T-helper 17 cell (primary cell): Measurements from ENCODE around the gene VSIG10L2. TPM values are rescaled to one million over a fixed set of nuclear protein-coding genes. Genes with fewer than 3 reads are reported as not detected.
"Not testable (repeated sequence)": the region's sequence is repeated elsewhere in the genome, so short reads cannot be mapped to it uniquely, and the experiment has no call there.

Source experiments
- ATAC-seq: fragments of 150-1000 bp; cut with Tn5 transposase; 2 replicates; pipeline ENCODE4 v1.10.0; 2021; ENCODE audit warnings: mild to moderate bottlenecking, moderate library complexity
- DNase-seq, 3 donors: peaks; one replicate each; pipeline versions ENCODE4 v3.0.0 to v3.0.0-alpha.2; 2020 to 2021
- H3K9me3 ChIP-seq: one replicate; pipeline ENCODE4 v1.7.0; 2013; ENCODE audit warnings: low read length, mild to moderate bottlenecking; ENCODE audit not compliant: control insufficient read depth, poor library complexity, severe bottlenecking
- H3K27ac Mint-ChIP-seq: one replicate; pipeline ENCODE4 v1.8.0; 2022; ENCODE audit warnings: mild to moderate bottlenecking, moderate library complexity, mixed read lengths
- H3K27me3 Mint-ChIP-seq: one replicate; pipeline ENCODE4 v1.8.0; 2022; ENCODE audit warnings: mixed read lengths
- H3K36me3 Mint-ChIP-seq: one replicate; pipeline ENCODE4 v1.8.0; 2022; ENCODE audit warnings: low read depth, mixed read lengths
- H3K4me1 Mint-ChIP-seq: one replicate; pipeline ENCODE4 v1.8.0; 2022; ENCODE audit warnings: mild to moderate bottlenecking, mixed read lengths
- H3K4me3 Mint-ChIP-seq: one replicate; pipeline ENCODE4 v1.8.0; 2022; ENCODE audit warnings: mild to moderate bottlenecking, moderate library complexity, mixed read lengths
- total RNA-seq, 4 donors: library from RNA in 2 of 4; stranded (reverse) in 2 of 4; gene quantifications; one replicate each; pipeline ENCODE4 v1.2.3 and lab custom pipeline; 2022 to 2026

VSIG10L2 gene
- total RNA-seq (not detected), total RNA-seq (lab: John Stamatoyannopoulos, UW) (0 reads per million in 2 donors)

DNA sequence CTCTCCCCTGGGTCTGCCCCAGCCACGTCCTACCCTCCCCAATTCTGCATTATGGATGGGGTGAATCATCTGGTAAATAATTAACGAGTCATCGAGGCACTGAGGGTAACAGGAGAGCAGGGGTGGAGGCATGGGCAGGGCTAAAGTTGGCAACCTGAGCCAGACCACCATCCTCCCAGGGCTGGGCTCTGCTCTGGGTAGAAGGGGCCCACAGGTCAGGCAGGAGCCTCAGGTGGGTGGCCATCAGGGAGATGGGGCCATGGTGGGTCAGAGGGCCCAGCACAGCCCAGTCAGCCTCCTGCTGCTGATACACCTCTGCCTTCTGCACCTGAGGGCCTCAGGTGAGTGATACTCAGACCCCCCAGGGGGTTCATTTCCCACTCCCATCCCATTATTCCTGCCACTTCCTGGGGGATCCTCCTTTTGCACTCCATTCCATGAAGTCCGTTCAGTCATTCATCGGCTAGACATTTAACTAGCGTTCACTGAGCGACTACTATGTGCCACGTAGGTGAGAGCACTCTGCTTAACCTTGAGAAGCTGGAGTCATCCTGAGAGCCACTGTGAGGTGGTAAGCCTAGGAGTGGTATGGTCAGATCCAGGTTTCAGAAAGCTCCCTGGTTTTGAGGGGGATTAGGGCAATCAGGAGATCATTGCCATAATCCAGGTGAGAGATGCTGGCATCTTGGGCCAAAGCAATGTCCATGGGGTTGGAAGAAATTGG, at the start of gene VSIG10L2:
Gene VSIG10L2 (plus strand): TSS at position 248 of the 724 bp plus-strand sequence. CDS start 12 bp downstream, at position 260.
- H3K4me1 Mint-ChIP-seq, result peaks cover 12% of the 10 kb centered on the region
- H3K9me3 ChIP-seq, result no peaks in the 10 kb centered on the region
- H3K4me3 Mint-ChIP-seq, result no peak within 1 kb of the TSS
- H3K27ac Mint-ChIP-seq, result no peak within 1 kb of the TSS
- ATAC-seq, result no peak
- peaks cover 29% of the 10 kb centered on the region for H3K27me3 Mint-ChIP-seq
- DNase-seq, result no peak
- H3K36me3 Mint-ChIP-seq, result no peaks in the 10 kb centered on the region

DNA sequence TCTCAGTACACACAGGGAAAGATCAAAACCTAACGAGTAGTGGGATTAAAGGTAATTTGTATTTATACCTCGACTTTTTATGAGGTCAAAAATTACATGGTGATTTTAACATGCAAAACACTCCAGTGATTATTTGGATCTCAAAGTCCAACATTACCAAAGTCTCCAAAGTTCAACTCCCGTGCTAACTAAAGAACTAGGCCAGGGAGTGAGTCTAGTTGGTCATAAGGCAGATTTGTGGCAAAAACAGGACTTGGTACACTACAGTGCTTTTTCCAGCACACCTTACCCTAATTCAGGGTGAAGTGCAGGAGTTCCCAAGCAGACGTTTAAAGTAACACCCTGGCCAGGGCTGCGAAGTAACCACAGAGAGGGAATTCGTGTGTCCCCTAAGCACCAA, 44.0 kb upstream of the VSIG10L2 start:
- peaks cover 3% of the 10 kb centered on the region for H3K9me3 ChIP-seq
- DNase-seq (no peak), ATAC-seq (no peak)
- H3K27ac Mint-ChIP-seq, result peak overlapping the region; percentile 16
- H3K27me3 Mint-ChIP-seq, result peaks cover 29% of the 10 kb centered on the region
- H3K4me1 Mint-ChIP-seq, result peaks cover 25% of the 10 kb centered on the region
- no peaks in the 10 kb centered on the region for H3K36me3 Mint-ChIP-seq
- H3K4me3 Mint-ChIP-seq, result peak overlapping the region; percentile 67

DNA sequence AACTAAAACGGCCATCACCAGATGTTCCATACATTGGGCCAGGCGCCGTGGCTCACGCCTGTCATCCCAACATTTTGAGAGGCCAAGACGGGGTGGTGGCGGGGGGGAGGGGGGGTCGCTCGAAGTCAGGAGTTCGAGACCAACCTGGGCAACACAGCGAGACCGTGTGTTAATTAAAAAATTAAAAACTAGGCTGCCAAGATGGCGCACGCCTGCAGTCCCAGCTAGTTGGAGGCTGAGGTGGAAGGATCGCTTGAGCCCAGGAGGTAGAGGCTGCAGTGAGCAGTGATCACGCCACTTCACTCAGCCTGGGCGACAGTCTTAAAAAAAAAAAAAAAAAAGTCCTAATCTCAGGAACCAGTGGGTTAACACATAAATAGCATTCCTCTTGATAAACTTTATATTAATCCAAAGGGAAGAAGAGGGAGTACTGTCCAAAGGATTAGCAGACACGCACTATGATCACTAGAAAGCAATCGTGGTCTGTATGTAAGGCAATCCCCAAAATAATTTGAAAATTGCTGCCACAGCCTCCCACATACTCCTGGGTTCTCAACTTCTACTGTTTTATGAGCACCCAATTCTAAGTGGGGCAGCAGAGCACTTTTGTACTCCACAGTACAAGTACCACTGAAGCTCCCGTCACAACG, 43.4 kb upstream of the VSIG10L2 start:
- Mint-ChIP-seq H3K36me3 (no peaks in the 10 kb centered on the region), H3K4me1 (peaks cover 24% of the 10 kb centered on the region), H3K27me3 (peaks cover 29% of the 10 kb centered on the region)

DNA sequence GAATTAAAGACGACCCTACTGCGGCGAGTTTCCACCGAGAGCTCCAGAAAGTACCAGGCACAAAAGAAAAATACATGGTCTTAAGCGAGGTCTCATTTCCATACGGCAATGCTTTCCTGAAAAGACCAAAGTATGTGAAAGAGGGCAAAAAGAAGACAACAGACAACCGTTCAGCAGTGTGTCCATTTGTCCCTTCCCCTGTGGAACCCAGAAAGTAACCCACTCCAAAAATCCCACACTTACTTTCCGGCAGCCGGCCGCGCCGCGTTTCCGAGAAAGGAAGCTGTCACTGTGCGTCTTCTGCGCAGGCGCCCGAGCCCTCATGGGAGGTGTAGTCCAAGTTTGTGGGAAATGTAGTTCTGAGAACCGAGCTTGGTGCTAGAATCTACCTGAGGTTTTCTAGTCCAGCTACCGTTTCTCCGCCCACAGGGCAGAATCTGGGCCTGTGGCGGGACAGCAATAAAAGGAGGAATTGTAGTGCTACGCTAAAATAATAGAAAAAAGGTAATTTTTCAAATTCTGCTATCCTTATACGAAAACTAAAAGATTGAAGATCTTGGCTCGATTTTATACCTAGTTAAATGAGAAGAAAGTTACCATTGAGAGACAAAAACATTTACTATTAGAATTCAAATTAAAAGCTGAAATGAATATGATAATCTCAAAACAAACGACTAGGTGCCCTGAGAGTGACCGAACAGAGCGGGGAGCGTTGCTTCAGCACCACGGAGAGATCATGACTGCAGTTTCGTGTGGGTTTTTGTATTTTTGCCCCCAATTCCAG, 42.7 kb upstream of the VSIG10L2 start, which contains the start of gene PUS3:
Gene PUS3 (minus strand): TSS at position 280 of the 784 bp plus-strand sequence. CDS start 6,922 bp downstream, outside the sequence.
- ATAC-seq, result peak; percentile 93
- H3K4me1 Mint-ChIP-seq, result peaks cover 24% of the 10 kb centered on the region
- H3K9me3 ChIP-seq, result peaks cover 3% of the 10 kb centered on the region
- H3K36me3 Mint-ChIP-seq, result no peaks in the 10 kb centered on the region
- peak within 1 kb of the TSS; percentile 94 for H3K4me3 Mint-ChIP-seq
- peak within 1 kb of the TSS; percentile 89 for H3K27ac Mint-ChIP-seq
- peaks cover 34% of the 10 kb centered on the region for H3K27me3 Mint-ChIP-seq
- DNase-seq, result peak; percentile 74 to 78 (median 76)

More for the DNA sequence above, 43.4 kb upstream of the VSIG10L2 start:
- H3K9me3 ChIP-seq, result peaks cover 3% of the 10 kb centered on the region
- DNase-seq (no peak), ATAC-seq (peak; percentile 10)
- Mint-ChIP-seq H3K27ac (peak overlapping the region; percentile 89), H3K4me3 (peak overlapping the region; percentile 94)

DNA sequence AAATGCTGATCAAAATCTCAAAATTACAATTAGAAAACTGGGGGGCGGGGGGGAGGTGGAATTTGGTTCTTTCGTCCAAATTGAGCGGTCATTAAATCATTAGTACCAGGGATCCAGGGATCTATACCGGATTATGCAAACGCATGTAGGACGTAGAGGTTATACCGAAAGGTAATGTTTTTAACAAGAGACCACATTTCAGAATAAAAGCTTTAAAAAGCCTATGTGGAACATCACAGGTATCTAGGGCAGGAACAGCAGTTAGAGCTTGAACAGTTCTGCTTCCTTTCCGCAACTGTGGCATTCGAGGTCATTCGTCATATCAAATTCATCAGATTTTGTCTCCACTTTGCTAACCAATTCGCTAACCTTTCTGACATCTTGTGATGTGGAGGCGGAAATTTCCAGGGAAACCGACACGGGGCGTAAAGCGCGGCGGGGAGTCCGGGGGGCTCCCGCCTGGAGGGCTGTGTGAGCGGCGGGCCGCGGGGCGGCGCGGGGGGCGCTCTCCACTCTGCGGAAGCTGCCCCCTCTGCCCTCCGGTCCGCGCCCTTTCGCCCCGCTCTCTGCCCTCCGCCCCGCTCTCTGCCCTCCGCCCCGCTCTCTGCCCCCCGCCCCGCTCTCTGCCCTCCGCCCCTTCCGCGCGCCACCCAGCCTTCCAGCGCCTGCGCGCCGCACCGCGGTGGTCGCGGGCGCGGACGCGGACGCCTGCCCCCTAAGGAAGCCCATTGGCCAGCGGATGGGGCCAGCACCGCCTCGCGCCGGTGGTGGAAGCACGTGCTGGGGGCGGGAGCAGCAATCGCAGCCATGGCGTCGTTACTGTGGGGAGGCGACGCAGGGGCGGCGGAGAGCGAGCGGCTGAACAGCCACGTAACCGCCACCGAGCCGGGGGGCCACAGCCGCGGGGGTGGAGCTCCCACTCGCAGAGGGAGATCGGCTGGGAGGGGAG, 41.9 kb upstream of the VSIG10L2 start, which contains the start of gene DDX25:
Gene DDX25 (plus strand): TSS at position 798 of the 949 bp plus-strand sequence. CDS start 10 bp downstream, at position 808.
- Mint-ChIP-seq H3K4me3 (peak within 1 kb of the TSS; percentile 94), H3K4me1 (peaks cover 24% of the 10 kb centered on the region), H3K36me3 (no peaks in the 10 kb centered on the region), H3K27me3 (peaks cover 43% of the 10 kb centered on the region), H3K27ac (peak within 1 kb of the TSS; percentile 89)
- ATAC-seq (peak; percentile 37), DNase-seq (peak in 2 of 3 donors; percentile 21)
- H3K9me3 ChIP-seq, result peaks cover 3% of the 10 kb centered on the region

DNA sequence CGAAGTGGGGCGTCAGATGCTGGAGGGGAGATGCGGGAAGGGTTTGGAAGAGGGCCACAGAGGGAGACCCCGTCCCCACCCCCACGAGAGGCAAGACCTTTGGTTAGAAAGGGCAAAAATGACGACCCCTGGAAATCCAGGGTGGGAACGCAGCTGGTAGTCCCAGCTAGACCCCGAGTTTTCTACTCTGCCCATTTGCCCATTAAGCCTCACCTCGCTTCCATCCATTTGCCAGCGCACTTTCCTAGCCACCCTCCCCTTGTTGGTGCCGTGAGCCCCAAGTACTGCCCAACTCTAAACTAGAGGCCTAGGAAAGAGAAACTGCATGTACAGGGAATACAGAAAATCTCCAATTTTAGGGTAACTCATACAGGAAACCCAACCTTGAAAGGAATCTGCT, 41.2 kb upstream of the VSIG10L2 start:
- Mint-ChIP-seq H3K4me3 (peak overlapping the region; percentile 94), H3K27me3 (peaks cover 45% of the 10 kb centered on the region), H3K4me1 (peaks cover 19% of the 10 kb centered on the region), H3K27ac (no peak overlapping the region), H3K36me3 (no peaks in the 10 kb centered on the region)
- no peak for ATAC-seq
- H3K9me3 ChIP-seq, result peaks cover 3% of the 10 kb centered on the region
- no peak for DNase-seq

DNA sequence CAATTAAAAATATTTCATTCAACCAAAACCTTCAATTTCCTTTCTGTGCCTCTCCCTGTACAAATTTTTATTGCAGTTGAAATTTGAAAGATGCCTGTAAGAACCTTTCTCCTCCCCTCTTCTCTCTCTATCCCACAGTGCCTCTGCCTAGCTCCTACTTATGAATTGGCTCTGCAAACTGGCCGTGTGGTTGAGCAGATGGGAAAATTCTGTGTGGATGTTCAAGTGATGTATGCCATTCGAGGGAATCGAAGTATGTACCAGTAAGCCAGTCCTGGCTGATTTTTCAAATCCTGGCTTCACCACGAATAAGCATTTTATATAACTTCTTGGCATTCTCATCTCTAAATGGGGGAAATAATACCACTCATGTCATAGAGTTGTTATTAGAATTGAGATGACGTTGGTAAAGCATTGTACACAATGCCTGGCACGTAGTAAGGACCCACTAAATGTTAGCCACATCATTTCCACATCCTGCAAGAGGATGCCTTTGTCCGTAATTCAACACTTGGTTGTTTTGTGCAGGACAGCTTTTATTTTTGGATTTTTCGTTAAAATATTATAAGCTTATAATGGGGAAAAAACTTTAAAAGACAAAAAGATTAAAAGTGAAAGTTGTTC, 35.5 kb upstream of the VSIG10L2 start:
- H3K27ac Mint-ChIP-seq, result no peak overlapping the region
- ATAC-seq, result no peak
- no peaks in the 10 kb centered on the region for H3K9me3 ChIP-seq
- peaks cover 2% of the 10 kb centered on the region for H3K36me3 Mint-ChIP-seq
- DNase-seq, result no peak
- H3K4me1 Mint-ChIP-seq, result no peaks in the 10 kb centered on the region
- H3K27me3 Mint-ChIP-seq, result peaks cover 58% of the 10 kb centered on the region
- H3K4me3 Mint-ChIP-seq, result no peak overlapping the region

DNA sequence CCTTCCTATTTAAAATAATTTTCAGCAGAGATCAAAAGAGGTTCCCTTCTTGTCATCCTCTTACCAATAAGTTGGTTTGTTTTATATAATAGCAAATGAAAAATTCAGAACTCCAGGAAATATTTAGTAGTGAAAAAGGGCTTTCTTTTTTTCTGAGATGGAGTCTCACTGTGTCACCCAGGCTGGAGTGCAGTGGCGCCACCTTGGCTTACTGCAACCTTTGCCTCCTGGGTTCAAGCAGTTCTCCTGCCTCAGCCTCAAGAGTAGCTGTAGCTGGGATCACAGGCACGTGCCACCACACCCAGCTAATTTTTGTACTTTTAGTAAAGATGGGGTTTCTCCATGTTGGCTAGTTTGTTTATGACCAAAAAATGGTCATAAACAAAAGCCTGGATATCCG, 31.2 kb upstream of the VSIG10L2 start:
- ATAC-seq, DNase-seq, H3K4me3 Mint-ChIP-seq, H3K36me3 Mint-ChIP-seq, H3K4me1 Mint-ChIP-seq, H3K27ac Mint-ChIP-seq, H3K9me3 ChIP-seq: not testable (repeated sequence)
- H3K27me3 Mint-ChIP-seq, result peaks cover 69% of the 10 kb centered on the region

DNA sequence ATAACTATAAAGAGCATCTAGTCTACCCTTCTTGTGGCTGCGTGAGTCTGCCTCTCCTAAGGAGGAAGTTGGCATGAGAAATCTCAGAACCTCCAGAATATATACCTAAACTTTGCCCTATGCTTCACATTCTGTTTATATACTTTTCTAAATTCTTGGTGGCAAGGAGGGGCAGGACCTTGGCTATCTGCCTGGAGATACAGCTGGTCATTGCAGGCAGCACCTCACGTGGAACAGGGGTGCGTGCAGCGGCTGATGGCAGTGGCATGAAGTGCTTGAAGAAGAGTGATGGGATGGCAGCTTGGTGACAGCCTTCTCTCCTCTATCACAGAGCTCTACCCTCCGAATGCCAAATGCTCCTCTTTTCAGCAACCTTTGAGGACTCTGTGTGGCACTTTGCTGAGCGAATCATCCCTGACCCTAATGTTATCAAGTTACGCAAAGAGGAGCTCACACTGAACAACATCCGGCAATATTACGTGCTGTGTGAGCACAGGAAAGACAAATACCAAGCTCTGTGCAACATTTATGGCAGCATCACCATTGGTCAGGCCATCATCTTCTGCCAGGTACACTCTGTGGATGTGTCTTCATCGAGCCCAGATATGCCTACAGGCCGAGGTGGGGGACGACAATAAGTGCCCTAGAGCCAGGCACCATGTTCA, 29.0 kb upstream of the VSIG10L2 start:
- Mint-ChIP-seq H3K4me1 (no peaks in the 10 kb centered on the region), H3K4me3 (no peak overlapping the region), H3K36me3 (peaks cover 3% of the 10 kb centered on the region), H3K27me3 (peaks cover 69% of the 10 kb centered on the region), H3K27ac (no peak overlapping the region)
- DNase-seq, result no peak
- ATAC-seq, result no peak
- H3K9me3 ChIP-seq, result no peaks in the 10 kb centered on the region

DNA sequence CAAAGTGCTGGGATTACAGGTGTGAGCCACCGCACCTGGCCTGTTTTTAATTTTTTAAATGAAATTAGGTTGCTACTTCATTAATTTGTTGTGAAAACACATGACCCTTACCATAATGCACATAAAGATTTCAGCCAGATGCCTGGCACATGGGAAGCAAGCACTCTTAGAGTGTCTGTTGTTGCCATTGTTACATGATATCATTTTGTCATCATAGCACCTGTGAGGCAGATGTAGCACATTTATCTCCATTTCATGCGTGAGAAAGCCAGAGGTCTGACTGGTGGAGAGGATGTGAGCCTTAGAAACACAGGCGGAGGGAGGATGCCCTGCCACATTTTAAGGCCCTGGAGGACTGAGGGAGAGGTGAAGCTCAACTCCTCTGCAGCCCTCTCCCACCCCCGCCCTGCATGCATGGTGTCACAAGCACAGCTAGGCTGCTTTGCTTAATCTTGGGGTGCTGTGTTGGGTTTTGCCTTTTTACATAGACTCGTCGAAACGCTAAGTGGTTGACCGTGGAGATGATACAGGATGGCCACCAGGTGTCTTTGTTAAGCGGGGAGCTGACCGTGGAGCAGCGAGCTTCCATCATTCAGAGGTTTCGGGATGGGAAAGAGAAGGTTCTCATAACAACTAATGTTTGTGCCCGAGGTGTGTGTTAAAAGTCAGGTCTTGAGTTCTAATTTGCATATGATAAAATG, 27.6 kb upstream of the VSIG10L2 start:
- ATAC-seq (no peak), DNase-seq (no peak)
- H3K27ac Mint-ChIP-seq, result no peak overlapping the region
- no peak overlapping the region for H3K4me3 Mint-ChIP-seq
- H3K27me3 Mint-ChIP-seq, result peaks cover 70% of the 10 kb centered on the region
- no peaks in the 10 kb centered on the region for H3K4me1 Mint-ChIP-seq
- no peaks in the 10 kb centered on the region for H3K9me3 ChIP-seq
- H3K36me3 Mint-ChIP-seq, result peaks cover 3% of the 10 kb centered on the region

DNA sequence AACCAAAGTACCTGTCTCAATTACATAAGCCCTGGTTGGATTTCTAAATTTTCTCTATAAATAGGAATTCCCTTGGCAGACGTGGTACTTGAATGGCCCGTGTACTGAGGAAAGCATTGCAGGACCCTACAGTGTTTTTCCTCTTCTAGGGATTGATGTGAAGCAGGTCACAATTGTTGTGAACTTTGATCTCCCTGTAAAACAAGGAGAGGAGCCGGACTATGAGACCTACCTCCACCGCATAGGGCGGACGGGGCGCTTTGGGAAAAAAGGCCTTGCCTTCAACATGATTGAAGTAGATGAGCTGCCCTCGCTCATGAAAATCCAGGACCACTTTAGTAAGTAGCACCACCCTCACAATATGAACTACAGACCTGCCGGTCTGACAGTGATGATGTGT, 24.8 kb upstream of the VSIG10L2 start:
- Mint-ChIP-seq H3K4me1 (no peaks in the 10 kb centered on the region), H3K27me3 (peaks cover 67% of the 10 kb centered on the region), H3K27ac (no peak overlapping the region), H3K36me3 (peaks cover 3% of the 10 kb centered on the region), H3K4me3 (no peak overlapping the region)
- no peak for DNase-seq
- no peak for ATAC-seq
- no peaks in the 10 kb centered on the region for H3K9me3 ChIP-seq
